Astrocyte (in vitro differentiated cells and primary cell): ENCODE measurements around the gene RNF7.

ENCODE experiments used
- CTCF ChIP-seq: IDR thresholded peaks from 2 replicates; pipeline ENCODE4 v1.5.1; 2011; ENCODE audit warnings: low read depth, mild to moderate bottlenecking, inconsistent platforms, low read length, moderate library complexity; ENCODE audit not compliant: insufficient read depth
- EZH2 ChIP-seq: IDR thresholded peaks from 2 replicates; pipeline ENCODE4 v1.6.1; 2012; ENCODE audit warnings: mild to moderate bottlenecking, low read length, inconsistent platforms; ENCODE audit not compliant: insufficient read depth

GRCh38 chr3:141699324-141699723, 38.8 kb upstream of the RNF7 start:
- TF ChIP-seq CTCF (no peak), EZH2 (no peak)
